GM12865 (cell line): Measurements from ENCODE around the gene VPS11.
A peak's percentile ranks its signal among the peaks of the same experiment; 100 is the strongest.

Source experiments
- DNase-seq: peaks from one replicate; pipeline ENCODE4 v3.0.0; 2010; ENCODE audit warnings: low read depth
- H3K4me3 ChIP-seq: 2 replicates; pipeline ENCODE4 v1.5.1; 2011; ENCODE audit warnings: mild to moderate bottlenecking, low read depth, low read length, control low read depth
- CTCF ChIP-seq: IDR thresholded peaks from 2 replicates; pipeline ENCODE4 v1.5.1; 2011; ENCODE audit warnings: low read length, control low read depth, low read depth, inconsistent platforms; ENCODE audit not compliant: insufficient read depth; ENCODE audit errors: missing control alignments

Gene VPS11

GRCh38 chr11:119121811-119122124 is 54.1 kb downstream of the VPS11 start:
- DNase-seq, result no peak
- no peak for TF ChIP-seq CTCF
- peak overlapping the region; percentile 96 for H3K4me3 ChIP-seq

- DNase-seq, result no peak
- no peak overlapping the region for H3K4me3 ChIP-seq
- TF ChIP-seq CTCF, result no peak
These were observed 58.2 kb downstream of the VPS11 start for GRCh38 chr11:119125821-119126220.

- DNase-seq, result no peak
- no peak overlapping the region for H3K4me3 ChIP-seq
- TF ChIP-seq CTCF, result no peak
These were observed 59.2 kb downstream of the VPS11 start for GRCh38 chr11:119126675-119127268.

- no peak for TF ChIP-seq CTCF
- no peak overlapping the region for H3K4me3 ChIP-seq
- DNase-seq, result no peak
These were observed 63.0 kb downstream of the VPS11 start for GRCh38 chr11:119130662-119131061.
